HCT116 (cell line): ENCODE results near the gene CMIP. TPM values are rescaled to one million over a fixed set of nuclear protein-coding genes. Genes with fewer than 3 reads are reported as not detected.

Source experiments
- ATAC-seq: fragments of 200-7000 bp; cut with Tn5 transposase; 2 replicates; pipeline ENCODE4 v1.9.1; 2020; ENCODE audit warnings: mild to moderate bottlenecking, moderate library complexity
- BruUV-seq: library from RNA; stranded (reverse); fragments of 400-500 nt; replicated peaks from 2 replicates; lab custom pipeline; 2021; lab: Mats Ljungman, UMichigan
- CTCF ChIA-PET: fragments of 300-600 bp; sonication (Branson Sonifier 250); formaldehyde crosslinking; loops from one replicate; lab custom pipeline; 2021; ENCODE audit warnings: antibody characterized with exemption; lab: Charles Lee
- POLR2A ChIA-PET: fragments of 300-600, 350-600 bp; sonication (Branson Sonifier 250); formaldehyde crosslinking; loops from one replicate; lab custom pipeline; 2021; ENCODE audit warnings: antibody characterized with exemption; lab: Charles Lee
- RAD21 ChIA-PET, 2 experiments: fragments of 300-600 bp; sonication (Branson Sonifier 250); formaldehyde crosslinking; loops; one replicate each; lab custom pipeline; 2023; ENCODE audit warnings: low total read pairs in 2 of 2; ENCODE audit not compliant: uncharacterized antibody in 2 of 2, unreplicated experiment in 2 of 2, low non-redundant PET in 1 of 2; lab: Charles Lee
- DNase-seq: peaks from one replicate; pipeline ENCODE4 v3.0.0-alpha.2; 2010; ENCODE audit warnings: low read depth, low spot score
- H2AFZ ChIP-seq: fragments of 200-600 bp; shearing (Covaris generic), sonication (generic); 2 replicates; pipeline ENCODE4 v1.6.1; 2017; ENCODE audit warnings: low read depth, mixed run types, mixed read lengths, antibody characterized with exemption, low read length; ENCODE audit not compliant: poor library complexity, severe bottlenecking
- H3K27ac ChIP-seq: 2 replicates; pipeline ENCODE4 v1.5.1; 2012; ENCODE audit warnings: low read depth, low read length
- H3K27me3 ChIP-seq: fragments of 200-600 bp; sonication (generic); 2 replicates; pipeline ENCODE4 v1.6.1; 2016; ENCODE audit warnings: mixed run types, low read length, mixed read lengths; ENCODE audit not compliant: insufficient read depth
- H3K36me3 ChIP-seq, 2 experiments: fragments of 200-500 bp in 1 of 2; fragments of 200-600 bp in 1 of 2; sonication (Bioruptor generic) in 1 of 2; sonication (generic) in 1 of 2; 2 replicates each; pipeline versions ENCODE4 v1.5.1 to v1.6.1; 2014 to 2016; ENCODE audit warnings: low read length in 2 of 2, inconsistent platforms in 1 of 2, mixed read lengths in 1 of 2, mixed run types in 1 of 2; ENCODE audit not compliant: insufficient read depth in 2 of 2, control insufficient read depth in 1 of 2
- H3K4me1 ChIP-seq, 2 experiments: fragments of 200-600 bp in 1 of 2; sonication (generic) in 1 of 2; 2 replicates each; pipeline versions ENCODE4 v1.5.1 to v1.6.1; 2012 to 2017; ENCODE audit warnings: low read length in 2 of 2, inconsistent platforms in 1 of 2, mild to moderate bottlenecking in 1 of 2, mixed read lengths in 1 of 2, mixed run types in 1 of 2, moderate library complexity in 1 of 2; ENCODE audit not compliant: insufficient read depth in 2 of 2, control insufficient read depth in 1 of 2
- H3K4me2 ChIP-seq: fragments of 200-600 bp; sonication (generic); 2 replicates; pipeline ENCODE4 v1.6.1; 2017; ENCODE audit warnings: mixed run types, low read length, mixed read lengths
- H3K4me3 ChIP-seq, 2 experiments: fragments of 200-600 bp in 1 of 2; sonication (generic) in 1 of 2; replicated peaks in 1 of 2; 2 replicates each; pipeline ENCODE4 v1.5.1; 2011 to 2016; ENCODE audit warnings: low read length in 2 of 2, control low read depth in 1 of 2, low read depth in 1 of 2, mild to moderate bottlenecking in 1 of 2, mixed read lengths in 1 of 2, mixed run types in 1 of 2
- H3K79me2 ChIP-seq: fragments of 200-600 bp; sonication (generic); 2 replicates; pipeline ENCODE4 v1.6.1; 2017; ENCODE audit warnings: mild to moderate bottlenecking, mixed run types, low read length, moderate library complexity, mixed read lengths; ENCODE audit not compliant: insufficient read depth
- H3K9ac ChIP-seq: fragments of 200-600 bp; sonication (generic); 2 replicates; pipeline ENCODE4 v1.6.1; 2016; ENCODE audit warnings: low read length, mixed read lengths
- H3K9me2 ChIP-seq: fragments of 200-600 bp; sonication (generic), shearing (Covaris generic); 2 replicates; pipeline ENCODE4 v1.6.1; 2017; ENCODE audit warnings: mixed run types, mild to moderate bottlenecking, moderate library complexity; ENCODE audit not compliant: insufficient read depth
- H3K9me3 ChIP-seq, 2 experiments: fragments of 200-500 bp in 1 of 2; fragments of 200-600 bp in 1 of 2; sonication (Bioruptor generic) in 1 of 2; sonication (generic) in 1 of 2; 2 replicates each; pipeline ENCODE4 v1.6.1; 2014 to 2017; ENCODE audit warnings: low read length in 2 of 2, mixed read lengths in 2 of 2, inconsistent platforms in 1 of 2, low read depth in 1 of 2, mild to moderate bottlenecking in 1 of 2, mixed run types in 1 of 2, moderate library complexity in 1 of 2; ENCODE audit not compliant: control insufficient read depth in 1 of 2, insufficient read depth in 1 of 2
- H4K20me1 ChIP-seq: fragments of 200-600 bp; sonication (generic), shearing (Covaris generic); 2 replicates; pipeline ENCODE4 v1.6.1; 2017; ENCODE audit warnings: mixed run types, mild to moderate bottlenecking, moderate library complexity; ENCODE audit not compliant: insufficient read depth
- CTCF ChIP-seq, 3 experiments: fragments of 200-600 bp in 1 of 3; sonication (generic) in 1 of 3; IDR thresholded peaks in 2 of 3; conservative IDR thresholded peaks in 1 of 3; 2 replicates each; pipeline ENCODE4 v1.5.1; 2012 to 2017; ENCODE audit warnings: low read depth in 2 of 3, low read length in 2 of 3, antibody characterized with exemption in 1 of 3, borderline replicate concordance in 1 of 3, control low read depth in 1 of 3, mild to moderate bottlenecking in 1 of 3, mixed read lengths in 1 of 3, mixed run types in 1 of 3, moderate library complexity in 1 of 3; ENCODE audit not compliant: insufficient read depth in 1 of 3
- FOSL1 ChIP-seq: IDR thresholded peaks from 2 replicates; pipeline ENCODE4 v1.6.1; 2012; ENCODE audit warnings: low read depth
- POLR2A ChIP-seq: IDR thresholded peaks from 2 replicates; pipeline ENCODE4 v1.7.0; 2011; ENCODE audit warnings: borderline replicate concordance; ENCODE audit not compliant: insufficient read depth, insufficient read length; ENCODE audit errors: extremely low read depth
- POLR2AphosphoS5 ChIP-seq: IDR thresholded peaks from 2 replicates; pipeline ENCODE4 v1.6.1; 2011; ENCODE audit warnings: mild to moderate bottlenecking, low read depth, low read length, moderate library complexity
- TCF7L2 ChIP-seq: IDR thresholded peaks from 2 replicates; pipeline ENCODE4 v1.7.0; 2011; ENCODE audit warnings: borderline replicate concordance, inconsistent platforms; ENCODE audit not compliant: insufficient read depth, insufficient read length; ENCODE audit errors: extremely low read depth
- YY1 ChIP-seq: IDR thresholded peaks from 2 replicates; pipeline ENCODE4 v1.6.1; 2011; ENCODE audit warnings: low read length, low read depth, moderate library complexity, mild to moderate bottlenecking; ENCODE audit not compliant: insufficient replicate concordance; ENCODE audit errors: extremely low read depth
- ZBTB33 ChIP-seq: IDR thresholded peaks from 2 replicates; pipeline ENCODE4 v1.6.1; 2011; ENCODE audit warnings: mild to moderate bottlenecking, low read length, moderate library complexity; ENCODE audit not compliant: insufficient replicate concordance; ENCODE audit errors: extremely low read depth
- intact Hi-C: fragments of 100-400 bp; cut with micrococcal nuclease; formaldehyde crosslinking; loops from 2 replicates; pipeline ENCODE4 v1.10.0; 2022
- total RNA-seq: library from RNA; stranded (reverse); gene quantifications from one replicate; pipeline ENCODE4 v1.2.1, GENCODE V29; 2021; ENCODE audit not compliant: unreplicated experiment

The CMIP gene
- total RNA-seq, 1 experiment from 2014 or later = 64.6 TPM

- H3K27ac ChIP-seq = peak overlapping the region; percentile 63
- intact Hi-C loops = no loop called here
- no TSS peak for BruUV-seq
- no peaks in the 10 kb centered on the region for H3K36me3 ChIP-seq
- ATAC-seq (peak; percentile 76), DNase-seq (peak; percentile 99)
- H3K4me1 ChIP-seq = peaks cover 51 to 97% of the 10 kb centered on the region in 2 experiments
- H3K27me3 ChIP-seq = no peaks in the 10 kb centered on the region
- peak overlapping the region; percentile 59 for H3K9ac ChIP-seq
- H3K4me2 ChIP-seq = peak overlapping the region; percentile 75
- no peak overlapping the region for H2AFZ ChIP-seq
- H3K79me2 ChIP-seq = no peaks in the 10 kb centered on the region
- peak overlapping the region; percentile 12 to 16; a peak in 3 of 4 replicates for H3K4me3 ChIP-seq
- POLR2A ChIA-PET = interaction anchor here (0.7 to 1.5 kb wide), 3 partner anchors 9 to 324 kb away, joined by 3 to 6 read pairs (median 3); no protein-coding TSS in a partner anchor
- RAD21 ChIA-PET = interaction anchor here in 1 of 2 experiments (0.9 kb wide), 1 partner anchor 324 kb away, joined by 6 read pairs; no protein-coding TSS in a partner anchor
- no peaks in the 10 kb centered on the region for H3K9me3 ChIP-seq
- no peaks in the 10 kb centered on the region for H3K9me2 ChIP-seq
- CTCF ChIA-PET = interaction anchor here (0.7 to 2.2 kb wide), 10 partner anchors 15 to 335 kb away, joined by 3 to 8 read pairs (median 4); no protein-coding TSS in a partner anchor
- H4K20me1 ChIP-seq = no peaks in the 10 kb centered on the region
- TF ChIP-seq FOSL1 = no peak
- no peak for TF ChIP-seq POLR2A
- peak; percentile 78 for TF ChIP-seq POLR2AphosphoS5
- TF ChIP-seq ZBTB33 = peak; percentile 76
- TF ChIP-seq CTCF (IDR thresholded peaks at IDR 0.05 in 2 of 3, conservative IDR thresholded peaks at IDR 0.05 in 1 of 3; ENCODE audit: borderline replicate concordance in 1 of 3, insufficient read depth in 1 of 3, low read depth in 2 of 3, low read length in 2 of 3) = peak in 2 of 3 experiments; percentile 15 to 38; a peak in 2 of 6 replicates
- TF ChIP-seq TCF7L2 = peak; percentile 88
- TF ChIP-seq YY1 = peak; percentile 69
Observed at GRCh38 chr16:81405702-81406113, 38.9 kb upstream of the CMIP start.
